ENCODE data around the gene ZNF680.
"Not testable (repeated sequence)": the region's sequence is repeated elsewhere in the genome, so short reads cannot be mapped to it uniquely, and the experiment has no call there.

ZNF680 gene

DNA sequence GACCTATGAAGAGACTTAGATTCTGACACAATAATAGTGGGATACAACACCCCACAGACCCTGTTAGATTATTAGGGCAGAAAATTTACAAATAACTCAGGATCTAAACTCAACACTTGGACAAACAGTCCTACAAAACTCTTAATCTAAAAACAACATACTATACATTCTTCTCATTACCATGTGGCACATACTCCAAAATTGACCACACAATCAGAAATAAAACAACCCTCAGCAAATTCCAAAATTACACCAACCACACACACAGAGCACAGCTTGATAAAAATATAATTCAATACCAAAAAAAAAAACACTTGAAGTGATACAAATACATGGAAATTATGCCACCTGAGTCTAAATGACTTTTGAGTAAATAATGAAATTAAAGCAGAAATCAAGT, 7.8 kb downstream of the ZNF680 start:
- DNase-seq = no peak

DNA sequence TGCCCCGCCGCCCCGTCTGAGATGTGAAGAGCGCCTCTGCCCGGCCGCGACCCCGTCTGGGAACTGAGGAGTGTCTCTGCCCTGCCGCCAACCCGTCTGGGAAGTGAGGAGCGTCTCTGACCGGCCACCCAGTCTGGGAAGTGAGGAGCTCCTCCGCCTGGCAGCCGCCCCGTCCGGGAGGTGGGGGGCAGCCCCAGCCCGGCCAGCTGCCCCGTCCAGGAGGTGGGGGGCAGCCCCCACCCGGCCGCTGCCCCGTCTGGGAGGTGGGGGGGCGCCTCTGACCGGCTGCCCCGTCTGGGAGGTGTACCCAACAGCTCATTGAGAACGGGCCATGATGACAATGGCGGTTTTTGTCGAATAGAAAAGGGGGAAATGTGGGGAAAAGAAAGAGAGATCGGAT, 8.7 kb downstream of the ZNF680 start:
- not testable (repeated sequence) for DNase-seq

DNA sequence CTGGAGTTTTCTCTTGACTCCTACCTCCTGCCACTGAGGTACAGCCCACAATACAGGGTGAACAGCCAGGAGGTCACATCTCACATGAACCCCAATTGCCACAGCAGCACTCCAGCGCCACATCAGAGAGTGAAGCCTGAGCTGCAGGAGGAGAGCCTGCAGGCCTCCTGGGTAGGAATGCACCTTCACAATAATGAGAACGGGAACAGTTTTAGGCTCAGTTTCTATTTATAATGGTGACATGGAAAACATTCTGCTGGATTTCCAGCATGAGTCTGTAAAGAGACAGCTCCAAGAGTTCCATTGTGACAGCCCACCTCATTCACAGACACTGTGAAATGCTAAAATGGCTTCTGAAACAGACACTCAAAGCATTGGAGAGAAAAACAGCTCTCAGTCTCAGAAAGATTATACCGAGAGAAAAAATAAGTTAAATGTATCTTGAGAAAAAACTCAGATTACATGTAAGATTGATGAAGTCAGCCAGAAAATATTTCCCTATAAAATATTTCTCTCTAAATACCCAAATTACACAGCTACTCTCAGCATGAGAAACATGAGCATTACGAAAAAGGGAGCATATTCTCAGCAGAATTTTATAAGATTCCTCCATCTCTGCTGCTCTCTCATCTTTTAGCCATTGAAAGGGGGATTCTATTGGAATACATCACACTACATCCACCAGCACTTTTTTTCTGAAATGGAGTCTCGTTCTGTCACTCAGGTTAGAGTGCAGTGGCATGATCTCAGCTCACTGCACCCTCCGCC, 11.3 kb downstream of the ZNF680 start:
- DNase-seq = no peak

DNA sequence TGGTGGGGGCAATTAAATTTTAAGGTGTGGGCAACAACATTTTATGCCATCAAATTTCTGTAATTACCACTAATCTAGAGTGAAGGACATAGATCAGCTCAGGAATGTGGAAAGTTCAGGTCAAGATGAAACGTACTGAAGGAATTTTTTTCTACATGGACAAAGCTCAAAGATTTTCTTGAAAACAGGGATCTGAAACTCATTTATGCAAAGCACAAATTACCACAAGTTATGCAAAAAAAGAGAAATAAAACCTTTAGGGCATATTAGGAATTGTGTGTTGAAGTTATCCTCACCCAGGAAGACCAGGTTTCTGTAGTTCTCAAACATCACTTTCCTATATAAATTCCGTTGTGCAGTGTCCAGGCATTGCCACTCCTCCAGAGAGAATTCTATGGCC, 18.9 kb downstream of the ZNF680 start:
- DNase-seq = no peak

DNA sequence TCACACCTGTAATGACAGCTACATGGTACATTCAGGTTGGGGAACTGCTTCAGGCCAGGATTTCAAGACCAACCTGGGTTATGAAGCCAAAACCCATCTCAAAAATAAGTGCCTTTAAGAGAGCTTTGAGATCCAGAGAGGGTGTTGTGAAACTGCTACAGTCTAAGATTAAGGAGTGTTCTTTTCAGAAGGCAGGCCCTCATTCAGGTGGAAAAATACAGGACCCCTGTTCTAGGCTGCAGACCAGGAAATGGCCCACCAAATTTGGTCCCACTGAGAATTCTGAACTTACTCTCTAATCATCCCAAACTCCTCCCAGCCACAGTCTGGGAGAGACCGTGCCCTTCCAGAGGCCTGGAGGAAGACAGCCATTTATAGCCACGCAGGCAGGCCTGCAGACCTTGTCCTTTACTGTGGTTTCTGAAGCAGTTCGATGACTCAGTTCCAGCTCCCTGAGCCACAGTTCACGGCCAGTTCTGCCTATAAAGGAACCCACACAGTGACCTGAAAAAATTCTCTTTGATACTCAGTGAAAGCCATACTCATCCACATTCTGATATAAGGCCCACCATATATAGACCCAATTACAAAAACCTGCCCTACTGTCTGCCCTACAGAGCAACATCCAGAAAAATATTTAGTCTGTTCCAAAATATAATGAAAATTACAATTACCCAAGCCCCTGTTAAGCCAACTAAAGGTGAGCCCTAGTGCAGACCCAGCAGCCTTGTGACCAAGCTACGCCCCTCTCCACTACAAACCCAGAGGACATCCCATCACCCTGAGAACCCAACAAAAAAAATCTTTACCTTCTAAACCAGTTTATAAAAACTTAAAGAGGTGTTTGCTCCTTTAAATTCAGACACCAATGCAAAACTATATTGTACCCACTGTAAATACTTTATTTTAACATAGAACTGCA, 21.2 kb downstream of the ZNF680 start:
- no peak for DNase-seq

DNA sequence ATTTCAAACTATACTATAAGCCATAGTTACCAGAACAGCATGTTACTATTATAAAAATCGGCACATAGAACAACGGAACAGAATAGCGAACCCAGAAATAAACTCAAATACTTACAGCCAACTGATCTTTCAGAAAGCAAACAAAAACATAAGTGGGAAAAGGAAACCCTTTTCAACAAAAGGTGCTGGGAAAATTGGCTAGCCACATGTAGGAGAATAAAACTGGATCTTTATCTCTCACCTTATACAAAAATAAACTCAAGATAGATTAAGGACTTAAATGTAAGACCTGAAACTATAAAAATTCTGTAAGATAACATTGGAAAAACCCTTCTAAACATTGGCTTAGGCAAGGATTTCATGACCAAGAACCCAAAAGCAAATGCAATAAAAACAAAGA, 29.1 kb downstream of the ZNF680 start:
- DNase-seq = no peak

DNA sequence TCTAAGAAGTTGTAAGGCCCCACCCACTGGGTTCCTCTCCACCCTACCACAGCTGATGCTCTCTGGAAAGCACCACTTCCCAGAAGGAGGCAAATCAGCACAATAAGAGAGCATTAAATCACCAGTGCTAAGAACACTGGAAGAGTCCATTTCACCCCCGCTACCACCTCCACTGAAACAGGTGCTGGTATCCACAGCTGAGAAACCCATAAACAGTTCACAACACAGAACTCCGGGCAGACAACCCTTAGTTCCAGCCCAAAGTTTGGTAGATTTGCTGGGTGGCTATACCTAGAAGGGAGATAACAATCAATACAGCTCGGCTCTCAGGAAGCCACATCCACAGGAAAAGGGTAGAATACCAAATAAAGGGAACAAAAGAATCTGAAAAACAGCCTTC, 34.1 kb downstream of the ZNF680 start:
- DNase-seq = no peak

DNA sequence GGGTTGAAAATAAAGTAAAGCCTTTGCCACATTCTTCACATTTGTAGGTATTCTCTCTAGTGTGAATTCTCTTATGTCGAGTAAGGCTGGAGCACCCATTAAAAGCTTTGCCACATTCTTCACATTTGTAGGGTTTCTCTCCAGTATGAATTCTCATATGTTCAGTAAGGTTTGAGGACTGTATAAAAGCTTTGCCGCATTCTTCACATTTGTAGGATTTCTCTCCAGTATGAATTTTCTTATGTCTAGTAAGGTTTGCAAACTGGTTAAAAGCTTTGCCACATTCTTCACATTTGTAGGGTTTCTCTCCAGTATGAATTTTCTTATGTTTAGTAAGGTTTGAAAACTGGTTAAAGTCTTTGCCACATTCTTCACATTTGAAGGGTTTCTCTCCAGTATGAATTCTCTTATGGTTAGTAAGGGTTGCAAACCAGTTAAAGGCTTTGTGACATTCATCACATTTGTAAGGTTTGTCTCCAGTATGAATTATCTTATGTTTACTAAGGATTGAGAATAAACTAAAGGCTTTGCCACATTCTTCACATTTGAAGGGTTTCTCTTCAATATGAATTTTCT, 41.4 kb downstream of the ZNF680 start:
- DNase-seq = no peak

DNA sequence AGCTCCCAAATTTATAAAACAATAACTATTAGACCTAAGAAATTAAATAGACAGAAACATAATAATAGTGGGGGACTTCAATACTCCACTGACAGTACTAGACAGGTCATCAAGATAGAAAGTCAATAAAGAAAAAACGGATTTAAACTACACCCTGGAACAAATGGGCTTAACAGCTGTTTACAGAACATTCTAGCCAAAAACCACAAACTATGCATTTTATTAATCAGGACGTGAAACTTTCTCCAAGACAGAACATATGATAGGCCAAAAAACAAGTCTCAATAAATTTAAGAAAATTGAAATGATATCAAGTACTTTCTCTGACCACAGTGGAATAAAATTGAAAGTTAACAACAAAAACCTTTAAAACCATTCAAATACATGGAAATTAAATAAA, 46.4 kb downstream of the ZNF680 start:
- DNase-seq = no peak

DNA sequence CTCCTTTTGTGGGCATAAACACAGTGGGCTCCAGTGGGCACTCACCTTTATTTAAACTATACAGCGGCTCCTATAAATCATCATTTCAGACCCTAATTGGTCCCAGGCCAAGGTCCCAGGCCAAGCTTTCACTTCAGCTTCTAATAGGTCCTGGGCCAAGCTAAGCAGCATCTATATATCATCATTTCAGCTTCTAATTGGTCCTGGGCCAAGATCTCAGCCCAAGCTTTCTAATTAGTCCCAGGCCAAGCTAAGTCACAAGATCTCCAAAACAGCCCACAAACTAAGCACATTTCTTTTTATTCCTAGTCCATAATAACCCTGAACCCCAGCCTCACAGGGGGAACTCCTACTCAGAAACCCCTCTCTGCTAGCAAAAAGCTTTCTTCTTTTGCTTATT, 47.1 kb downstream of the ZNF680 start:
- no peak for DNase-seq

DNA sequence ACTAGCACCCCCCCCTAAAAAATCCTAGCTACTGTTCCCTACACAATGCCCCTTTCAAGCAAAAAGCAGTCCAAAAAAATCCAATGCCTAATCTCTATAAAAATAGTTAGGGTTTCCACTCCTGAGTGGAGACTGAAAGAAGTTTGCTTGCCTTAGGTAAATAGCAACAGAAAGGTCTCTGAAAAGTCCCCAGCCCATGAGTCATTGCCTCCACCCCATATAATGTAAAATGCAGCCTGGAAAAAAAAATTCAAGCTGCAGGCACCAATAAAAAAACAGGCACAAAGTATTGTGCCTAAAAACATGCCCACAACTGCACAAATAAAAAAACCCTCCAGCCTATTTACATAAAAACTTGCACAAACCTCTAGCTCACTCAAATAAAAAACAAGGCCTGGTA, 47.5 kb downstream of the ZNF680 start:
- DNase-seq = no peak

DNA sequence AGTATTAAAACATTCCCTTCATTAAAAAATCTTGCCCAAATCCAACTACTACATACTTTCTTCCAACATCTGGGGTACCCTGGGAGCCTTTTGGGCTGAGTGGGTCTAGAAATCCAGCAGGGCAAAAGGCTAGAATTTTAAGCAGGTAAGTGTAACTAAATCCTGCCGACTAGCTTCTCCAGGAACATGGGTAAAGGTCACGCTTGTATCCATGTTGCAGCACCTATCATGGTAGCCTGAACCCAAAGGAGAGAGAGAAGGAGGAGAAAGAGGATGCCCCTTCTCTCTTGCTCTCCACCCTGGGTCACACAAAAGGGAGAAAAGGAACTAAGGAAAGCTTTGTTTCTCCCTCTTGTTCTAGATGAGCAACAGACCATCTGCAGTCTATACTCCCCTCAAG, 53.3 kb downstream of the ZNF680 start:
- no peak for DNase-seq

DNA sequence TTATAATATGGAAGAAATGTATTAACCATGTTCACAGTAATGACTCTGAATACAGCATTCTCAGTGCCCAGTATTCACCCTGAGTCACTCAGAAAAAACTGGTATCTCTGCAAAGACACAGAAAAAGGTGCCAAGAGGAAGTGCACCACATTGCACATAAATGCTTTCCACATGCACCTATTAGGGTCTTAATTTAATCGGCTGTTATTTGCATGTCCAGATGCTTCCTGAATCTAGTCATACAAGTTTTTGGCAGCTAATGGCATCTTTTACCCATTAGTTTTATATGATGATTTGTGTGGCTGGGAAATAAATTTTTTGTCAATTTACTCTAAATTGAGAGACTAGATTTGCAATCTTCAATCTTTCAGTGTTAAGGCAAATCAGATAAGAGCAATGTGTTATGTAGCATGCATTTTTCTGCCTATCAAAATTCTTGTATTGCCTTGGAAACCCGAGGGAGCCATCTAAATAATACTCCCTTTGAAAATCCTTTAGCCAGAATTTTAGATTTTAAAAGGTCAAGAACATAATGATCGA, 58.2 kb downstream of the ZNF680 start:
- DNase-seq = no peak

DNA sequence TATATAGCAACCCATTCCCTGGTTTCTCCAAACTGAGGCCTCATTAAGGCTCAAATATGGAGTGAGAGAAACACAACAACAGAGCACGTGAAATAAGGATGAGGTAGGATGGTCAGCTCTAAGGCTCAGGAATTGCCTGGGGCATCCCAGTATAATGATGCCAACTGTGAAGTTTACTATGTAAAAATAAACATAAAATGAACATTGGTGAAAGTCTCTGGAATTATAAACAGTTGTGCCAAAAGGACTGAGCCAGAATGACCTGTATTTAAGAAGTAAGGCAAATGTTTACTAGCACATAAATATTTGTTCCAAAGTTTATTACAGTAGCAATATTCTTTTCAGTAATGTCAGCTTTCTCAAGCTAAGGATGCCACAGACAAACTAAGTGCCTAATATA, 64.6 kb downstream of the ZNF680 start:
- no peak for DNase-seq

DNA sequence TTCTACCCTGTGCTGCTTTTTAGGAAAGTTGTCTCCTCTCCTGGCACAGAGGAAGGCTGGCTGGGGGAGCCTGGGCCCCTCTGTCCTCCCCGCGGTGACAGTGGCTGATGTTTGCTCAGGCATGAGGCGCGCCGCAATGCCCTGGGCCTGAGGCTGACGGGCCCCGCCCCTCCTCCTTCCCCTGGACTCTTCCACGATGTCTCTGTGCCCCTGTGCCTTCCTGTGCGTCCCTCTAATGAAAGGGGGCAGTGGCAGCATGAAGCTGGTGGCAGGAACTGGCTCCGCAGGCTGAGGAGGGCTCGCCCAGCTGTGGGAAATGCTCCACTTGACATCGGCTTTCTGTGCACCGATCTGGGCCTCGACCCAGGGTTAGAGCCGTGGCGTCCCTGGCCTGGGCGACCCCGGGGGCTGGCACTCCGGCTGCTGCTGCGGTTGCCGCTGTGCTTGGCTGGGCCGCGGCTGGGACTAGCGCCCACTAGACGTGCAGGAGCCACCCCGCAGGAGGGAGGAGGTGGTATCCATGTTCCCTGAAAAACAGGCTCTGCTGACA, 67.9 kb downstream of the ZNF680 start:
- no peak for DNase-seq

DNA sequence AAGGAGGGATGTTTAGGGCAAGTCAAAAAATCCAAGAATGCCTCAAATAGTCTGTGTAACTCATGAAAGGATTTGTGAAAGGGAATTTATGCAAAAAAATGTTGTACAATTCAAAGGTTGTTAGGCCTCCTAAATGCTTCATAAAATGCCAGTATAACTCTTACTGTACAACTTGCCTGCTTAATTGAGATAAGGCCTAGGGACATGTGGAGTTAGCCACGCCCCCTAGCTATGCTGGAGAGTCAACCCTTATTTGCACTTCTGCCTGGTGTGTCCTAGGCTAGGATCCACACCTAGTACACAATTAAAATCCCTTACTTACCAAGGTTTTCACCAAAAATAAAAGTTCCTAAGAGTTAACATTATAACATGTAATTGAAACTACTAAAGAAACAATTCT, 77.2 kb downstream of the ZNF680 start:
- no peak for DNase-seq
